Skeletal muscle cell (primary cell): Measurements from ENCODE around the gene NPC2.

Experiments
- DNase-seq: peaks from one replicate; pipeline ENCODE4 v3.0.0-alpha.2; 2010; ENCODE audit warnings: low read depth
- H3K4me3 ChIP-seq: 2 replicates; pipeline ENCODE4 v1.5.1; 2011; ENCODE audit warnings: low read depth, mild to moderate bottlenecking, control low read depth, low read length, moderate library complexity

NPC2 gene

GRCh38 chr14:74504874-74505720 is 12.0 kb upstream of the NPC2 start:
- DNase-seq = no peak
- H3K4me3 ChIP-seq = no peak overlapping the region

DNA sequence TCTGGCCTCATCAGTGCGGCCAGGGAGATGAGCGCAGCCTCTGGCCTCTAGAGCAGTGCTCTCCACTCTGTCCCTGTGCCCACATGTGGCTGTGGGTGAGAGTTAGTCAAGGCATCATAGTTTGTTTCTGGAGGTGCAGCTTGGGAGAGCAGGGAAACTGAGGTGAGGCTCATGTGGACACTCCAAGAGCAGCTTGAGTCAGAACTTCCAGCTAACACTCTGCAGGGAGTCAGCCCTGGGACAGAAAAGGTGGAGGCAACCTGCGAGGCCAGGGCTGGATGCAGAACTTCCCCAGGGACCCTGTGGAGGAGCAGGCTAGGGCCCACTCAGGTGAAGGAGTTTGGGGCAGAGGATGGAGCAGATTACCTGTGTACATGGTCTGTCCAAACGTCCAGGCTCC is 11.3 kb upstream of the NPC2 start:
- H3K4me3 ChIP-seq = no peak overlapping the region
- no peak for DNase-seq

- H3K4me3 ChIP-seq = no peak overlapping the region
- no peak for DNase-seq
Observed at GRCh38 chr14:74503938-74504335, 10.8 kb upstream of the NPC2 start.

DNA sequence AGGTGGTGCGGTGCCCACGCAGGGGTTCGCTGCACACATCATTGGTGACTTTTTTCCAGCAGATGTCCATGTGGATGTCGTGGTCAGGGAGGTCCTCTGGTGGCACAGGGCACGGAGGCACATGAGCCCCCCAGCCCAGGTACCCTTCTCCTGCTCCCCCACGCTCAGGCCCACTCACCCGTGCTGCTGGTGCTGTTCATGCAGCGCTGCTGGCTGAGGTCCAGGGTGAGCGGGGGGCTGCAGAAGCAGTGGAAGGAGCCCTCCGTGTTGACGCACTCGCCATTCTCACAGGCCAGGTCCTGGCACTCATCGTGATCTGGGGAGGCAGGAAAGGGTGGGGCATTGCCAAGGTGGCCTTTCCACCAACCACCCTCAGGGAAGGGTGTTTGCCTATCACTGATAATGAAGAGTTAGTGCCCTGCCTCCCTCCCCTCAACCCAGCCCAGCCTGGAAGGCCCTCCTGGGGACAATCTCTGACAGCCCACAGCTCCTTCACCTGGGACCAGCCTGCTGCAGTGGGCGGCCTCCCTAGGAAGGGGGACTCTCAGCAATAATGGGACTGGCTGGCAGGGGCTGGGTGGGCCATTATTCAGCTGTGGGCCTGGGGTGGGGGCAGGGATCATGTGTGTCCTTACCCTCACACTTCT is 10.3 kb upstream of the NPC2 start:
- no peak overlapping the region for H3K4me3 ChIP-seq
- DNase-seq = no peak

DNA sequence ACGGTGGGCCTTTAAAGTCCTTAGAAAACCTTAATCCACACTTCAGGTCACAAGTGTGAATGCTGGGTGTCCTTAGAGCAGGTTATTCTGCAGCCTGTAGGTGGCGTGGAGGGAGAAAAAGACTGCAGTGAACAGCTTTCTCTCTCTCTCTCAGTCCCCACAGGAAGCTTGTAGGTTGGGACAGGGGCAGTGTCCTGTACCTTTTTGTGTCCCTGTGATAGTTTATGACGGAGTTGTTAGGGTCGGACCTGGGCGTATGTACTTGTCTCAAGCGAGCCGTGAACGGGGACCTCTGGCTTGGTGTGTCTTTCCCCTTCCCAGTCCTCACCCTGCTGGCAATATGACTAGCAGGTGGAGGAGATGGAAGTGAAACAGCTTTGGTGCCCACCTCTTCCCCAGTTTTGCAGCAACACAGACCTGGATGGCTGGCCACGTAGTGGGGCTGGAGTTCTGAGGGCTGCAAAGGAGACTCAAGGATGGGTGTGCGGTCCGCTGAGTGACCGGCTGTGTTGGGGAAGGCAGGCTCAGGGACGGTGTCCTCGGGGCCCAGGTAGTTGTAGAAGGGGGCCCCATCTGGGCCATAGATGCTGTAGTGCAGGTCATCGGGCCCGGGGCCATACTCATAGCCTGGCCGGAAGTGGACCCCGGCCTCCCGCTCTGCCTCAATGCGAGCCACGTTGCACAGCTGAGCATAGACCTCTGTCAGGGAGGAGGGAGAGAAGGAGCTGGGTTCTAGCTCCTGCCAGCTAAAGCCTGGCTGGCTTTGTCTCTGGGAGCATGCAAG is 9.3 kb upstream of the NPC2 start:
- DNase-seq = no peak
- no peak overlapping the region for H3K4me3 ChIP-seq

- no peak overlapping the region for H3K4me3 ChIP-seq
- no peak for DNase-seq
Observed at GRCh38 chr14:74501691-74502090, 8.6 kb upstream of the NPC2 start.

DNA sequence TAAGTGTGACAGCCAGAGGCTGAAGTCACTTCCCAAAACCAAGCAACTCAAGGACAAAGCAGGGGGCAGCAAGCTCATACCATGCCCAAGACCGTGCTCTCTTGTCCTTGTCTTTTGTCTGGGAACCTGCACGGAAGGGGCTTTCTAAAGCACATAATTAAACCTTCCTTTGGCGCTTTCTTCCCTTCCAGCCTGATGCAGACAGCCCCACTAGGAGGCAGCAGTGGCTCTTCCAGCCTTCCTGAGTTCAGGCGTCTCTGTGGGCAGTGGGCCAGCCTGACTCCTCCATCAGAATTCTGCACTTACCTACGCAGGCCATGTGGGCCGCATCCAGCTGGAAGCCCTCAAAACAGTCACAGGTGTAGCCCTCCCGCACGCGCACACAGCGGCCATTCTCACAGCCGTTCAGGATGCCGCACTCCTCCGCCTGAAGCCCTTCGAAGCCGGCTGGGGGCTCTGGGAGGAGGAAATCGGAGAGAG is 8.1 kb upstream of the NPC2 start:
- DNase-seq = peak; percentile 49
- no peak overlapping the region for H3K4me3 ChIP-seq

DNA sequence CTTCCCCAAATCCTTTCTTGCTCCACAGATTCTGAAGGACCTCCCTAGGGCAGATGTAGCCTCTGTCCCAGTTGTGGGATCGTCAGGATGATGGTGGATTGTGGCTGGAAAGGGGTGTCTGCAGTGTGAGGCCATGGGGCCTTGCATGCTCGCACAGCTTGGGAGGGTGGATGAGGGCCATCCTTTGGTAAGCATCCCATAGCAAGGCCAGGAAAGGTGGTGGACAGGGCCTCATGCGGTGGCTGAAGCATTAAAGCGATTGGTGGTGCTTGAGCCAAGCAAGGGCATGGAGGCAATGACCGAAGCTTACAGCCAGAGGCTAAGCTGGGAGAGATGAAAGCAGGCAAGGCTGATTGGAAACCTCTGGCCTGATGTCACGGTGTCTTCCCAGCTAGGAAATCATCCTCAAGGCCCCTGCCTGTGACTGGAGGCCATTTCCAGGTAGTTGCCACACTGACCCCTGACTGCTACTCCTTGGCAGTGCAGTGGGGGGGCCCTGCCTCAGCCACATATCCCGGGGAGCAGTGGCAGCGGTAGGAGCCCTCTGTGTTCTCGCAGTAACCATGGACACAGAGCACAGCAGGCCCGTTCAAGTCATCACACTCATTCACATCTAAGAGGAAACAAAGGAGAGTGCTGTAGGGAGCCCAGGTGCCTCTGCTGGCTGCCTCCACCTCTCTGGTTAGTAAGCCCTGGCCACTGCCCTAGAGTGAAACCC is 7.5 kb upstream of the NPC2 start:
- DNase-seq = no peak
- H3K4me3 ChIP-seq = no peak overlapping the region

DNA sequence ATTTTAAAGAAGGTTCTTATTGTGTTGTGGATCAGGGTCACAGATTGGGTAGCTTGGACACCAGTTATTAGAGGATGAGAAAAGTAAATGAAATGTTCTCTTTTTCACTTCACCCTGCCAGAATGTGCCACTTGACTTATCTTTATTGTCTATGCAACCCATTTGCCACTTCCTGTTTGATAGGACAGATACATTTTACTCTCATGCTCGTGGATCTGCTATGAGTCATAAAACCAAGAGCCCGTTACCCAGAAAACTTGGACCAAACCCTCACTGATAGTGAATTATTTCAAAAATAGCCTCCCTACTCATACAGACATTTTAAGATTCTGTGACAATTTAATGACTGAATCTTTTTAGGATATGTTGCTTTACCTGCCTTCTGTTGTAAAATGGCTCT is 2.3 kb upstream of the NPC2 start:
- DNase-seq = no peak
- no peak overlapping the region for H3K4me3 ChIP-seq

DNA sequence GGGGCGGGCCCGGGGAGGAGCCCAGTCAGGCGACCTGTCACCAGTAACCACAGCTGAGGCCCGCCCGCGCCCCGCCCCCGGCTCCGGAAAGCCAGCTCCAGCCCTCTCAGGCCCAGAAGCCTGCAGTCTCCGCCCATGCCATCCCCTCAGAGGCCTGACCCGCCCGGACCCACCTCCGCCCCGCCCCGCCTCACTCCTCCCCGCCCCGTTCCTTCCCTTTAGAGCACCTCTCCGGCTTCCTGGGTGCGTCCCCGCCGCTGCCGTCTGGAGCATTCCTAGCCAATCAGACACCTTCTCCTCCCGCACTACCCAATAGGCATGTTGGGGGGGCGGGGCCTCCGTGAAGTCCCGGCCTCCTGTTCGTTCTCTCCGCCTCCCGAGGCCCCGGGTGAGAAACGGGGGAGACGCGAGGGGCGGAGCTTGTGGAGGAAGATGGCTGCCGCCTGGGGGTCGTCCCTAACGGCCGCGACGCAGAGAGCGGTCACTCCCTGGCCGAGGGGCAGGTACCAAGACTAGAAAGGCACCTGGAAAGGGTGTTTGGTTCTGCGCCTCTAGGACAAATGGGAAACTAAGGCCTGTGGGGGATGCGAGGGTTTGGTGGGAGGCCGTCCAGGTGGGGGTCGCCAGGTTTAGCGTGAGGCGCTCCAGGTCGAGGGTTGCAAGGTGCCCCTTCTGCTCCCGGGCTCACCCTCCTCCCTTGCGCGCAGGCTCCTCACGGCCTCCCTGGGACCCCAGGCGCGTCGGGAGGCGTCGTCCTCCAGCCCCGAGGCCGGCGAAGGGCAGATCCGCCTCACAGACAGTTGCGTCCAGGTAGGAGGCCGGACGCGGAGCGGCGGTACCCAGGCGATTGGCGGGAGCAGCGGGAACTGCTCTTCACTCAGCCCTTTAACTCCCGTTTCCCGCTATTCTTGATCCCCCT is 497 bp upstream of the NPC2 start, which contains the start of gene ISCA2:
Gene ISCA2, plus strand, starts transcription at position 423 of the 919 bp plus-strand sequence. Its CDS starts 10 bp downstream, at position 433.
- peak; percentile 97 for DNase-seq

DNA sequence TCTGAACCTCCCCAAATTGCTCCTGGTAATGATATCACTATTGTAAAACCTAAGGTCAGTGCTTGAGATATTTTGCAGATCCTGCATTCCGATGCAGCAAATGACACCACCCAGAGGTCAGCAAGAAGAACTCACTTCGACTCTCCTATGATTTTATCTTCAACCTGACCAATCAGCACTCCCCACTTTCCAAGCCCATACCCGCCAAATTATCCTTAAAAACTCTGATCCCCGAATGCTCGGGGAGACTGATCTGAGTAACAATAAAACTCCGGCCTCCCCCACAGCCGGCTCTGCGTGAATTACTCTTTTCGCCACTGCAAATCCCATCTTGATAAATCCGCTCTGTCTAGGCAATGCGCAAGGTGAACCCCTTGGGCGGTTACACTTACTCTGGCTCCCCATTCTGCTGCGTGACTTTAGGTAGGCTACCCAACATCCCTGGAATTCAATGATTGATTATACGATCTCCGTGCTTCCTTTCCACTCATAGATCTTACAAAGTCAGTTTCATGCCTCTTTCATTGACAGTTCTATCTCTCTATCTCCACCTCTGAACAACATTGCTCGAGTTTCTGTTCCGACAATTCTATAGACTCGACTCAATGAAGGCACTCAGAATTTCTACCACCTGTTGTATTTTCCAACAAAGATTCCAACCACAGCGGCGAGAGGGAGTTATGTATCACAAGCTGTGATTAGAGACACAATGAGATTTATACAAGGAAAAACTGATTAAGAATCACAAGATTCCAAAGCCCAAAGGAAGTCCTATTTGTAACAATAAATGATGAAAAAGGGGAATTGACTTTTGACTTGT is 939 bp downstream of the NPC2 start:
- H3K4me3 ChIP-seq = peak overlapping the region; percentile 88
- DNase-seq = no peak

More for the DNA sequence above, 497 bp upstream of the NPC2 start, which contains the start of gene ISCA2:
- peak within 1 kb of the TSS; percentile 98 for H3K4me3 ChIP-seq

GRCh38 chr14:74490486-74490885 is 2.6 kb downstream of the NPC2 start:
- H3K4me3 ChIP-seq = no peak overlapping the region

GRCh38 chr14:74488786-74489397 is 4.2 kb downstream of the NPC2 start:
- DNase-seq = no peak
- H3K4me3 ChIP-seq = no peak overlapping the region

More at GRCh38 chr14:74490486-74490885, 2.6 kb downstream of the NPC2 start:
- DNase-seq = no peak

- no peak for DNase-seq
- H3K4me3 ChIP-seq = no peak overlapping the region
Observed at GRCh38 chr14:74486164-74486563, 6.9 kb downstream of the NPC2 start.

DNA sequence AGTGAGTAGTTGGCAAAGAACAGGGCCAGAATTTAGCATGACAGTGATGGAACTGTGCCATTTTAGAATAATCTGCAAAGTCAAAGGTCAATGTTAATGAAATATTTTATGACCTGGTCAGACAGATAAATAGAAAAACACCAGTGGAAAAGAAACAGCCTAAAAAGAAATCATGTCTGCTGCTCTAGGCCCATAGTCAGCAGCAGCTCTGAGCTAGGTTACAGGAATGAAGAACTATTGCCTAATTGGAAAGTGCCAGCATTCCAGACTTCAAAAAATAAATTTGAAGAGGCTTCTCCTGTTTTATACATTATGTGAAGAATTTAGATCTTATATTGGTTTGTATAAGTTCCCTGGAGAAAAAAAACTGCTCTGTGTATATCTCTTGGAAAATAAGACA is 9.8 kb downstream of the NPC2 start:
- no peak overlapping the region for H3K4me3 ChIP-seq
- no peak for DNase-seq

DNA sequence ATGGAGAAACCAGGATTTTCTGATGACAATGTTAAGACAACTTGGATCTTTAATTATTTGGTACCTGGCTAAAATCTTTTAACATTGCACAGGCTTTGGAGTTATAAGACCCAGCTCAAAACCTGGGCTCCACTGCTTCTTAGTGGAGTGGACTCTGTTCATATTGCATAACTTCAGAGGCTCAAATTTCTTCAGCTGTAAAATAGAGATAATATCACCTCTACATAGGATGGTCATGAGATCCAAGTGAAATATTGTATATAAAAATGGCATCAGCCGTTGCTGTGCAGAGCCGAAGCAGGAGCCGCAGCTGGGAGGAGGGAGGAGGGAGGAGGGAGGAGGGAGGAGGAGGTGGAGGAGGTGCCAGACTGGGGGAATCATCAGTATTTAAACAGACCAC is 10.5 kb downstream of the NPC2 start:
- H3K4me3 ChIP-seq = no peak overlapping the region
- no peak for DNase-seq

GRCh38 chr14:74480046-74480445 is 13.1 kb downstream of the NPC2 start:
- DNase-seq = no peak
- no peak overlapping the region for H3K4me3 ChIP-seq
